ENCODE results near the gene DIP2C. TPM values are rescaled to one million over a fixed set of nuclear protein-coding genes. Genes with fewer than 3 reads are reported as not detected.

DIP2C gene
- total RNA-seq, 2 donors from 2014 or later: 9.6 to 11.9 TPM

DNA sequence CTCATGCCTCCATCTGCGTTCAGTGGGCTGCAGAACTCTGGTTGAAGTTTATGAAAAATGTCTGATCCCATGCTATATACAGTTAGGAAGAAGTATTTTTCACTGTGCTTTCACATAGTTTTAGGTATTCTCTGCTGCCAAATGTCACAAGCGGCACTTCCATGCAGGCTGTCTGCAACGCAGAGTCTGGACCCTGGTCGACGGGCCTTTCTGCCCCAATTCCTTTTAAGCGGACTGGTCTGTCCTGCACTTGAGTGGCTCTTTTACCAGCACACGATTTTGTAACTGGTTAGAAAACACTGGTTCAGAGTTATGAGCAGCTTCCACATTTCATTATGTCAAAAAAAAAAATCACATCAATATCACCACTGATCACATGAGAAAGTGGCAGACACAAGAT is 143.0 kb downstream of the DIP2C start:
- H3K4me3 ChIP-seq: no peak overlapping the region
- peaks cover 13% of the 10 kb centered on the region for H3K4me1 ChIP-seq
- intact Hi-C loops (cut with DNase I): no loop called here
- TF ChIP-seq CTCF (IDR thresholded peaks at IDR 0.05) (no peak), POLR2A (IDR thresholded peaks at IDR 0.05) (no peak)
- no peaks in the 10 kb centered on the region for H3K27me3 ChIP-seq
- DNase-seq: peak in 1 of 4 donors; percentile 3
- WGBS, 2 donors: 80 to 84% methylated on average over 7 of the region's 7 CpGs
- no peaks in the 10 kb centered on the region for H3K36me3 ChIP-seq (replicated peaks in 1 of 2; ENCODE audit: insufficient read depth in 1 of 2, low read depth in 2 of 2)
- no peak overlapping the region for H3K27ac ChIP-seq
- no peak for ATAC-seq
- H3K9me3 ChIP-seq: no peaks in the 10 kb centered on the region

DNA sequence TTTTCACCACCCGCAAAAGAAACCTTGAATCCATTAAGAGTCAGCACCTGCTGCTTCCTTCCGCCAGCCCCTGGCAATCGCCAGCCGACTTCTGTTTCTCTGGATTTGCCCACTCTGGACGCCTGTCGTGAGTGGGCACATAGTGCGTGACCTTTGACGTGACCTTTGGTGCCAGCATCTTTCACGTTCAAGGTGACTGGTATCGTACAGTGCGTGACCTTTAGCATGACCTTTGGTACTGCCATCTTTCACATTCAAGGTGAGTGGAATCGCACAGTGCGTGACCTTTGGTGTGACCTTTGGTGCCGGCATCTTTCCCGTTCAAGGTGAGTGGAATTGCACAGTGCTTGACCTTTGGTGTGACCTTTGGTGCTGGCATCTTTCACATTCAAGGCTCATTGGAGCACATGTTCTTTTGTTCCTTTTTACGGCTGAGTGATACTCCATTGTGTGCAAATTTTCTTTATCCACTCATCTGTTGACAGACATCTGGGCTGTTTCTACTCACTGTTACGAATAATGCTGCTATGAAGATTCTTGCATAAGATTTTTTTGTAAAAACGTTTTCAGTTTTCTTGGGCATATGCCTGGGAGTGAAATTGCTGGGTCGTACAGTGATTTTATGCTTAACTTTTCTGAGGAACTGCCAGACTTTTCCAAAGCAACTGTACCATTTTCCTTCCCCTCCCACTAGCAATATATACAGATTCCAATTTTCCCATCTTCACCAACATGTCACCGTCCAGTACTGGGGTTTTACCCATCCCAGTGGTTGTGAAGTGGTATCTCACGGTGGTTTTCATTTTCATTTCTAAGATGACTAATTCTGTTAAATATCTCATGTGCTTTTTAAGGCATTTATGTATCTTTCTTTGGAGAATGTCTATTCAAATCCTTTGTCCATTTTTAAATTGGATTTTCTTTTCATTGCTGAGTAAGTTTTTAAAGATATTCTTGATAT is 145.3 kb downstream of the DIP2C start:
- no peaks in the 10 kb centered on the region for H3K36me3 ChIP-seq (replicated peaks in 1 of 2; ENCODE audit: insufficient read depth in 1 of 2, low read depth in 2 of 2)
- TF ChIP-seq CTCF (IDR thresholded peaks at IDR 0.05) (no peak), POLR2A (IDR thresholded peaks at IDR 0.05) (no peak)
- H3K27me3 ChIP-seq: no peaks in the 10 kb centered on the region
- ATAC-seq: no peak
- peaks cover 20% of the 10 kb centered on the region for H3K4me1 ChIP-seq
- H3K4me3 ChIP-seq: no peak overlapping the region
- peak in 1 of 4 donors; percentile 5 for DNase-seq
- no peaks in the 10 kb centered on the region for H3K9me3 ChIP-seq
- WGBS, 2 donors: 85 to 92% methylated on average over 21 of the region's 21 CpGs
- intact Hi-C loops (cut with DNase I): no loop called here
- H3K27ac ChIP-seq: no peak overlapping the region

- intact Hi-C loops (cut with DNase I): no loop called here
- peak in 1 of 4 donors; percentile 2 for DNase-seq
- no peaks in the 10 kb centered on the region for H3K27me3 ChIP-seq
- H3K27ac ChIP-seq: no peak overlapping the region
- no peaks in the 10 kb centered on the region for H3K36me3 ChIP-seq (replicated peaks in 1 of 2; ENCODE audit: insufficient read depth in 1 of 2, low read depth in 2 of 2)
- ATAC-seq: no peak
- TF ChIP-seq CTCF (IDR thresholded peaks at IDR 0.05) (no peak), POLR2A (IDR thresholded peaks at IDR 0.05) (no peak)
- H3K9me3 ChIP-seq: no peaks in the 10 kb centered on the region
- H3K4me1 ChIP-seq: peaks cover 20% of the 10 kb centered on the region
- WGBS, 2 donors: 93 to 98% methylated on average over 13 of the region's 13 CpGs
- H3K4me3 ChIP-seq: no peak overlapping the region
Observed at GRCh38 chr10:543131-543530, 146.3 kb downstream of the DIP2C start.

DNA sequence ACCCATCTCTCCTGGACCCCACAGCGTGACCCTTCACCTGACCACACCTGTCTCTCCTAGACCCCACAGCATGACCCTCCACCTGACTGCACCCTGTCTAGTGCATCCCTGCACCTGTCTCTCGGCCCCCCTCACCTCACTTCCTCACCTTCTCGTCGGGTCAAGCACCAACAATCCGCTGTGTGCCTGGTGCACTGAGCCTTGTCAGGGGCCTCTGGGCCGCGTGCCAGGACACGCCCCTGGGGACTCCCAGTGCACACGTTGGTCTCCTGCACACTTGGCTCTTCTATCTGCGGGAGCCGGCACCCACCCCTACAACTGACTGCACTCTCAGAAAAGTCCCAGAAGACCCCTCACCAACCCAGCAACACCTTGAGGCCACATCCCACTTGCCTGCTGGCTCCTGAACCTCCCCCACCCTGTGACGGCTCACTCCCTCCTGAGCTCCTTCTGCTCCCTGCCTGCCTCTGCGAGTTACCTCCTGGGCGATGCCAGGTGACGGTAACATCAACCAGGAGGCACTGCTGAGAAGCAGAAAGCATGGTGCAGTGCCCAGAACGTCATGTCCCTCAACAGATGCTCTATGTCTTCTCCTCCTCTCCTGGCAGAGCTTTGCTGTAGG is 147.6 kb downstream of the DIP2C start:
- intact Hi-C loops (cut with DNase I): no loop called here
- no peak for ATAC-seq

More for the DNA sequence above, 147.6 kb downstream of the DIP2C start:
- no peak overlapping the region for H3K4me3 ChIP-seq
- H3K4me1 ChIP-seq: peaks cover 13% of the 10 kb centered on the region
- H3K9me3 ChIP-seq: no peaks in the 10 kb centered on the region
- H3K27ac ChIP-seq: no peak overlapping the region
- no peaks in the 10 kb centered on the region for H3K36me3 ChIP-seq (replicated peaks in 1 of 2; ENCODE audit: insufficient read depth in 1 of 2, low read depth in 2 of 2)
- TF ChIP-seq POLR2A (IDR thresholded peaks at IDR 0.05) (no peak), CTCF (IDR thresholded peaks at IDR 0.05) (no peak)
- 54 to 62% methylated on average over 12 to 16 of the region's 16 CpGs for WGBS, 2 donors
- peak in 1 of 4 donors; percentile 11 for DNase-seq
- H3K27me3 ChIP-seq: no peaks in the 10 kb centered on the region
